Aorta (tissue), 4 donors: ENCODE results near the gene SHROOM1. TPM values are rescaled to one million over a fixed set of nuclear protein-coding genes. Genes with fewer than 3 reads are reported as not detected.

Source experiments
- polyA plus RNA-seq, 2 donors: library from polyadenylated mRNA; stranded (reverse); fragments of 200-250 nt; gene quantifications; one replicate each; pipeline ENCODE4 v1.2.3, GENCODE V29; 2013
- total RNA-seq, 2 donors: library from RNA; stranded (reverse); fragmentation: NEBNext Ultra II Directional; extraction: Animal tissue kit (Norgen Biotek cat#: 25700); gene quantifications; one replicate each; pipeline ENCODE4 v1.2.1, GENCODE V29; 2021
- donor health status: healthy with polysubstance abuse.
- donor health status: Bipolar disorder and iron deficiency.
- donor health status: DM: no; HTN: no; CAD: no.
- donor health status: DM: yes; HTN: yes; CAD: no.

SHROOM1 gene
- total and polyA plus RNA-seq, 4 donors: 1.4 to 15.0 (median 8.9) TPM

Other genes with a start within 250 kb of the SHROOM1 start
- not detected for gene IL13, start 172.5 kb downstream of the SHROOM1 start, total RNA-seq
- gene IL13, start 172.5 kb downstream of the SHROOM1 start, polyA plus RNA-seq: under 1 TPM in 1 of 2 donors, not detected in 1; 0.15 TPM
- gene IL4, start 156.7 kb downstream of the SHROOM1 start, total RNA-seq: not detected
- not detected for gene IL4, start 156.7 kb downstream of the SHROOM1 start, polyA plus RNA-seq
- gene KIF3A, start 93.1 kb downstream of the SHROOM1 start, total RNA-seq: 10 to 100 TPM; 10.1 to 15.1 TPM
- gene KIF3A, start 93.1 kb downstream of the SHROOM1 start, polyA plus RNA-seq: 10 to 100 TPM in 1 of 2 donors, 1 to 10 TPM in 1; 4.5 to 11.0 TPM
- gene CCNI2, start 83.2 kb downstream of the SHROOM1 start, total RNA-seq: not detected
- gene CCNI2, start 83.2 kb downstream of the SHROOM1 start, polyA plus RNA-seq: under 1 TPM in 1 of 2 donors, not detected in 1; 0.38 TPM
- 100 to 1,000 TPM in 1 of 2 donors, 10 to 100 TPM in 1; 56.7 to 103 TPM for gene SEPTIN8, start 53.4 kb downstream of the SHROOM1 start, total RNA-seq
- gene SEPTIN8, start 53.4 kb downstream of the SHROOM1 start, polyA plus RNA-seq: 10 to 100 TPM; 48.6 to 58.2 TPM
- under 1 TPM in 1 of 2 donors, not detected in 1; 0.18 TPM for gene SOWAHA, start 17.3 kb downstream of the SHROOM1 start, total RNA-seq
- gene SOWAHA, start 17.3 kb downstream of the SHROOM1 start, polyA plus RNA-seq: 1 to 10 TPM in 1 of 2 donors, under 1 TPM in 1; 0.41 to 9.5 TPM
- gene GDF9, start 35.8 kb upstream of the SHROOM1 start, total RNA-seq: under 1 TPM; 0.19 to 0.39 TPM
- under 1 TPM in 1 of 2 donors, not detected in 1; 0.84 TPM for gene GDF9, start 35.8 kb upstream of the SHROOM1 start, polyA plus RNA-seq
- 100 to 1,000 TPM; 212 to 249 TPM for gene UQCRQ, start 36.0 kb upstream of the SHROOM1 start, total RNA-seq
- gene UQCRQ, start 36.0 kb upstream of the SHROOM1 start, polyA plus RNA-seq: 100 to 1,000 TPM; 249 to 397 TPM
- 1 to 10 TPM; 1.3 to 2.1 TPM for gene LEAP2, start 43.0 kb upstream of the SHROOM1 start, total RNA-seq
- 1 to 10 TPM in 1 of 2 donors, under 1 TPM in 1; 0.88 to 1.7 TPM for gene LEAP2, start 43.0 kb upstream of the SHROOM1 start, polyA plus RNA-seq
- gene AFF4, start 133.0 kb upstream of the SHROOM1 start, total RNA-seq: 100 to 1,000 TPM; 100 to 131 TPM
- 10 to 100 TPM in 1 of 2 donors, 1 to 10 TPM in 1; 8.4 to 17.7 TPM for gene AFF4, start 133.0 kb upstream of the SHROOM1 start, polyA plus RNA-seq
- gene ZCCHC10, start 195.9 kb upstream of the SHROOM1 start, total RNA-seq: 10 to 100 TPM; 17.3 to 31.4 TPM
- gene ZCCHC10, start 195.9 kb upstream of the SHROOM1 start, polyA plus RNA-seq: 10 to 100 TPM; 11.3 to 40.8 TPM
- 100 to 1,000 TPM in 1 of 2 donors, 10 to 100 TPM in 1; 56.1 to 135 TPM for gene HSPA4, start 221.4 kb upstream of the SHROOM1 start, total RNA-seq
- 10 to 100 TPM; 51.3 to 54.0 TPM for gene HSPA4, start 221.4 kb upstream of the SHROOM1 start, polyA plus RNA-seq